ENCODE results near the gene KRTAP5-9. TPM values are rescaled to one million over a fixed set of nuclear protein-coding genes. Genes with fewer than 3 reads are reported as not detected.

The KRTAP5-9 gene
- 0.53 TPM for polyA plus RNA-seq (2013)

GRCh38 chr11:71548120-71548519, at the start of gene KRTAP5-9:
KRTAP5-9 (plus strand) TSS chr11:71548420; CDS start chr11:71548658, 238 bp downstream.
- H3K4me3 ChIP-seq (ENCODE audit: control insufficient read depth in 1 of 7, extremely low read depth in 1 of 7, insufficient read depth in 4 of 7, low read depth in 2 of 7, low read length in 6 of 7), result no peak within 1 kb of the TSS
- peaks cover 2 to 43% (median 17%) of the 10 kb centered on the region in 4 experiments for H3K4me1 ChIP-seq (ENCODE audit: control extremely low read depth in 1 of 4, control insufficient read depth in 4 of 4, insufficient read depth in 4 of 4, low read length in 3 of 4)
- DNase-seq, result no peak
- no peaks in the 10 kb centered on the region for H3K27me3 ChIP-seq (replicated peaks in 2 of 5; ENCODE audit: control insufficient read depth in 4 of 5, insufficient read depth in 5 of 5, low read length in 4 of 5)
- no peaks in the 10 kb centered on the region for H3K9me3 ChIP-seq (ENCODE audit: control extremely low read depth in 1 of 5, control insufficient read depth in 4 of 5, insufficient read depth in 2 of 5, low read depth in 1 of 5, low read length in 4 of 5)
- CTCF ChIA-PET, result interaction anchor here (1.0 kb wide), 1 partner anchor 100 kb away, joined by 3 read pairs; no protein-coding TSS in a partner anchor
- no peaks in the 10 kb centered on the region for H3K36me3 ChIP-seq (ENCODE audit: control insufficient read depth in 4 of 4, insufficient read depth in 4 of 4, low read length in 3 of 4)
- POLR2A ChIA-PET, result no interaction called here
- 75% methylated on average over 1 of the region's 5 CpGs for WGBS (ENCODE audit: insufficient coverage)
- no peak within 1 kb of the TSS for H3K27ac ChIP-seq (ENCODE audit: insufficient read depth in 1 of 2, low read depth in 1 of 2, low read length in 2 of 2, poor library complexity in 1 of 2, severe bottlenecking in 2 of 2)

- Histone ChIP-seq H3K27me3 (replicated peaks in 2 of 5; ENCODE audit: control insufficient read depth in 4 of 5, insufficient read depth in 5 of 5, low read length in 4 of 5) (no peaks in the 10 kb centered on the region), H3K4me1 (ENCODE audit: control extremely low read depth in 1 of 4, control insufficient read depth in 4 of 4, insufficient read depth in 4 of 4, low read length in 3 of 4) (no peaks in the 10 kb centered on the region), H3K4me3 (ENCODE audit: control insufficient read depth in 1 of 7, extremely low read depth in 1 of 7, insufficient read depth in 4 of 7, low read depth in 2 of 7, low read length in 6 of 7) (no peak overlapping the region), H3K36me3 (ENCODE audit: control insufficient read depth in 4 of 4, insufficient read depth in 4 of 4, low read length in 3 of 4) (peaks cover 18 to 85% (median 62%) of the 10 kb centered on the region in 4 experiments), H3K9me3 (ENCODE audit: control extremely low read depth in 1 of 5, control insufficient read depth in 4 of 5, insufficient read depth in 2 of 5, low read depth in 1 of 5, low read length in 4 of 5) (no peaks in the 10 kb centered on the region), H3K27ac (ENCODE audit: insufficient read depth in 1 of 2, low read depth in 1 of 2, low read length in 2 of 2, poor library complexity in 1 of 2, severe bottlenecking in 2 of 2) (no peak overlapping the region)
- CTCF ChIA-PET, result no interaction called here
- peak in 2 of 3 donors; percentile 7 to 21 for DNase-seq
- WGBS (ENCODE audit: insufficient coverage), result 95% methylated on average over 10 of the region's 13 CpGs
- POLR2A ChIA-PET, result no interaction called here
Measured at GRCh38 chr11:71499125-71499524, 49.1 kb upstream of the KRTAP5-9 start.

GRCh38 chr11:71499546-71499945, 48.7 kb upstream of the KRTAP5-9 start:
- POLR2A ChIA-PET, result no interaction called here
- no peak overlapping the region for H3K27ac ChIP-seq (ENCODE audit: insufficient read depth in 1 of 2, low read depth in 1 of 2, low read length in 2 of 2, poor library complexity in 1 of 2, severe bottlenecking in 2 of 2)
- no peak for DNase-seq
- H3K9me3 ChIP-seq (ENCODE audit: control extremely low read depth in 1 of 5, control insufficient read depth in 4 of 5, insufficient read depth in 2 of 5, low read depth in 1 of 5, low read length in 4 of 5), result no peaks in the 10 kb centered on the region
- H3K4me1 ChIP-seq (ENCODE audit: control extremely low read depth in 1 of 4, control insufficient read depth in 4 of 4, insufficient read depth in 4 of 4, low read length in 3 of 4), result no peaks in the 10 kb centered on the region
- WGBS (ENCODE audit: insufficient coverage), result 98% methylated on average over 5 of the region's 6 CpGs
- CTCF ChIA-PET, result no interaction called here
- H3K36me3 ChIP-seq (ENCODE audit: control insufficient read depth in 4 of 4, insufficient read depth in 4 of 4, low read length in 3 of 4), result peaks cover 18 to 86% (median 60%) of the 10 kb centered on the region in 4 experiments
- no peaks in the 10 kb centered on the region for H3K27me3 ChIP-seq (replicated peaks in 2 of 5; ENCODE audit: control insufficient read depth in 4 of 5, insufficient read depth in 5 of 5, low read length in 4 of 5)
- no peak overlapping the region for H3K4me3 ChIP-seq (ENCODE audit: control insufficient read depth in 1 of 7, extremely low read depth in 1 of 7, insufficient read depth in 4 of 7, low read depth in 2 of 7, low read length in 6 of 7)

- H3K4me3 ChIP-seq (ENCODE audit: control insufficient read depth in 1 of 7, extremely low read depth in 1 of 7, insufficient read depth in 4 of 7, low read depth in 2 of 7, low read length in 6 of 7), result no peak overlapping the region
- no peaks in the 10 kb centered on the region for H3K9me3 ChIP-seq (ENCODE audit: control extremely low read depth in 1 of 5, control insufficient read depth in 4 of 5, insufficient read depth in 2 of 5, low read depth in 1 of 5, low read length in 4 of 5)
- H3K36me3 ChIP-seq (ENCODE audit: control insufficient read depth in 4 of 4, insufficient read depth in 4 of 4, low read length in 3 of 4), result peaks cover 18 to 79% (median 57%) of the 10 kb centered on the region in 4 experiments
- ChIA-PET CTCF (no interaction called here), POLR2A (no interaction called here)
- no peak for DNase-seq
- no peaks in the 10 kb centered on the region for H3K4me1 ChIP-seq (ENCODE audit: control extremely low read depth in 1 of 4, control insufficient read depth in 4 of 4, insufficient read depth in 4 of 4, low read length in 3 of 4)
- H3K27ac ChIP-seq (ENCODE audit: insufficient read depth in 1 of 2, low read depth in 1 of 2, low read length in 2 of 2, poor library complexity in 1 of 2, severe bottlenecking in 2 of 2), result no peak overlapping the region
- WGBS (ENCODE audit: insufficient coverage), result 80% methylated on average over 5 of the region's 6 CpGs
- H3K27me3 ChIP-seq (replicated peaks in 2 of 5; ENCODE audit: control insufficient read depth in 4 of 5, insufficient read depth in 5 of 5, low read length in 4 of 5), result no peaks in the 10 kb centered on the region
Measured at GRCh38 chr11:71500601-71501021, 47.6 kb upstream of the KRTAP5-9 start.

- DNase-seq, result no peak
- POLR2A ChIA-PET, result interaction anchor here (0.7 kb wide), 1 partner anchor 428 kb away, joined by 6 read pairs; the partner anchor contains the start of gene RNF121
- H3K4me3 ChIP-seq (ENCODE audit: control insufficient read depth in 1 of 7, extremely low read depth in 1 of 7, insufficient read depth in 4 of 7, low read depth in 2 of 7, low read length in 6 of 7), result no peak overlapping the region
- no peaks in the 10 kb centered on the region for H3K4me1 ChIP-seq (ENCODE audit: control extremely low read depth in 1 of 4, control insufficient read depth in 4 of 4, insufficient read depth in 4 of 4, low read length in 3 of 4)
- H3K36me3 ChIP-seq (ENCODE audit: control insufficient read depth in 4 of 4, insufficient read depth in 4 of 4, low read length in 3 of 4), result peaks cover 12 to 78% (median 53%) of the 10 kb centered on the region in 4 experiments
- no peak overlapping the region for H3K27ac ChIP-seq (ENCODE audit: insufficient read depth in 1 of 2, low read depth in 1 of 2, low read length in 2 of 2, poor library complexity in 1 of 2, severe bottlenecking in 2 of 2)
- no peaks in the 10 kb centered on the region for H3K27me3 ChIP-seq (replicated peaks in 2 of 5; ENCODE audit: control insufficient read depth in 4 of 5, insufficient read depth in 5 of 5, low read length in 4 of 5)
- CTCF ChIA-PET, result interaction anchor here (0.6 kb wide), 1 partner anchor 424 kb away, joined by 3 read pairs; no protein-coding TSS in a partner anchor
- WGBS (ENCODE audit: insufficient coverage), result over 99% methylated on average over 27 of the region's 30 CpGs
- no peaks in the 10 kb centered on the region for H3K9me3 ChIP-seq (ENCODE audit: control extremely low read depth in 1 of 5, control insufficient read depth in 4 of 5, insufficient read depth in 2 of 5, low read depth in 1 of 5, low read length in 4 of 5)
Measured at GRCh38 chr11:71501071-71501985, 46.9 kb upstream of the KRTAP5-9 start.

GRCh38 chr11:71502026-71502425, 46.2 kb upstream of the KRTAP5-9 start:
- ChIA-PET CTCF (interaction anchor here (0.6 kb wide), 1 partner anchor 425 kb away, joined by 3 read pairs; no protein-coding TSS in a partner anchor), POLR2A (interaction anchor here (0.7 kb wide), 1 partner anchor 427 kb away, joined by 6 read pairs; the partner anchor contains the start of gene RNF121)
- Histone ChIP-seq H3K9me3 (ENCODE audit: control extremely low read depth in 1 of 5, control insufficient read depth in 4 of 5, insufficient read depth in 2 of 5, low read depth in 1 of 5, low read length in 4 of 5) (peaks cover 0 to 1% (median 0%) of the 10 kb centered on the region in 5 experiments), H3K27me3 (replicated peaks in 2 of 5; ENCODE audit: control insufficient read depth in 4 of 5, insufficient read depth in 5 of 5, low read length in 4 of 5) (no peaks in the 10 kb centered on the region), H3K36me3 (ENCODE audit: control insufficient read depth in 4 of 4, insufficient read depth in 4 of 4, low read length in 3 of 4) (peaks cover 10 to 72% (median 48%) of the 10 kb centered on the region in 4 experiments), H3K27ac (ENCODE audit: insufficient read depth in 1 of 2, low read depth in 1 of 2, low read length in 2 of 2, poor library complexity in 1 of 2, severe bottlenecking in 2 of 2) (no peak overlapping the region), H3K4me1 (ENCODE audit: control extremely low read depth in 1 of 4, control insufficient read depth in 4 of 4, insufficient read depth in 4 of 4, low read length in 3 of 4) (no peaks in the 10 kb centered on the region), H3K4me3 (ENCODE audit: control insufficient read depth in 1 of 7, extremely low read depth in 1 of 7, insufficient read depth in 4 of 7, low read depth in 2 of 7, low read length in 6 of 7) (no peak overlapping the region)
- whole genome bisulfite sequencing (ENCODE audit: insufficient coverage), result 97% methylated on average over 8 of the region's 10 CpGs
- DNase-seq, result no peak

- CTCF ChIA-PET, result no interaction called here
- no peaks in the 10 kb centered on the region for H3K4me1 ChIP-seq (ENCODE audit: control extremely low read depth in 1 of 4, control insufficient read depth in 4 of 4, insufficient read depth in 4 of 4, low read length in 3 of 4)
- WGBS (ENCODE audit: insufficient coverage), result 93% methylated on average over 12 of the region's 15 CpGs
- H3K4me3 ChIP-seq (ENCODE audit: control insufficient read depth in 1 of 7, extremely low read depth in 1 of 7, insufficient read depth in 4 of 7, low read depth in 2 of 7, low read length in 6 of 7), result no peak overlapping the region
- no peak for DNase-seq
- H3K9me3 ChIP-seq (ENCODE audit: control extremely low read depth in 1 of 5, control insufficient read depth in 4 of 5, insufficient read depth in 2 of 5, low read depth in 1 of 5, low read length in 4 of 5), result peaks cover 0 to 8% (median 0%) of the 10 kb centered on the region in 5 experiments
- H3K36me3 ChIP-seq (ENCODE audit: control insufficient read depth in 4 of 4, insufficient read depth in 4 of 4, low read length in 3 of 4), result peaks cover 7 to 66% (median 39%) of the 10 kb centered on the region in 4 experiments
- POLR2A ChIA-PET, result no interaction called here
- H3K27ac ChIP-seq (ENCODE audit: insufficient read depth in 1 of 2, low read depth in 1 of 2, low read length in 2 of 2, poor library complexity in 1 of 2, severe bottlenecking in 2 of 2), result no peak overlapping the region
- no peaks in the 10 kb centered on the region for H3K27me3 ChIP-seq (replicated peaks in 2 of 5; ENCODE audit: control insufficient read depth in 4 of 5, insufficient read depth in 5 of 5, low read length in 4 of 5)
Measured at GRCh38 chr11:71502871-71503435, 45.3 kb upstream of the KRTAP5-9 start.

Measured in common myeloid progenitor, CD34-positive (primary cell).